Choroid plexus epithelial cell (primary cell): ENCODE results near the gene AMIGO2.

Experiments
- DNase-seq: peaks from one replicate; pipeline ENCODE4 v3.0.0-alpha.2; 2010; ENCODE audit warnings: low read depth
- H3K4me3 ChIP-seq: 2 replicates; pipeline ENCODE4 v1.5.1; 2011; ENCODE audit warnings: low read depth, mild to moderate bottlenecking, control low read depth, low read length, moderate library complexity
- CTCF ChIP-seq: conservative IDR thresholded peaks from 2 replicates; pipeline ENCODE4 v1.5.1; 2011; ENCODE audit warnings: low read depth, mild to moderate bottlenecking, control low read depth, inconsistent platforms, low read length, moderate library complexity

Gene AMIGO2

GRCh38 chr12:47114481-47114892, 34.7 kb upstream of the AMIGO2 start:
- DNase-seq, result no peak
- no peak for TF ChIP-seq CTCF
- H3K4me3 ChIP-seq, result no peak overlapping the region

DNA sequence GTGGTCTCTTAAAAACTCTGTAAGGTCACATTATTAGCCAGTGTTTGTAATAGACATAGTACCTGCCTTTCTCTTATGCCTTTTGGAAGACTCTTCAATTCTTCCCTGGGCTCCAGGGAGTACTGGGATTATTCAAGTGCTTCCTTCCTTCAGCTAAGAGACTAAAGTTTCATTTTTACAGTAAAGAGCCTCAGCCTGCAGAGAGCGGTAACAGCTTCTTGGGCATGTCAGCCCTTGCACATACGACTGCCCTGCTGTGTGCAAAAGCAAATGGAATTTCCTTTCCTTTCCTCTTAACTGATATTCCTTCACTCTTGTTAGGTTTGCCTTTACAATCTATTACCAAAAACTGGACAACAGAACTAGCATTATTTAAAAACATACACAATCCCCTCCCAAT, 32.9 kb upstream of the AMIGO2 start:
- no peak for TF ChIP-seq CTCF
- DNase-seq, result peak; percentile 16
- H3K4me3 ChIP-seq, result no peak overlapping the region

DNA sequence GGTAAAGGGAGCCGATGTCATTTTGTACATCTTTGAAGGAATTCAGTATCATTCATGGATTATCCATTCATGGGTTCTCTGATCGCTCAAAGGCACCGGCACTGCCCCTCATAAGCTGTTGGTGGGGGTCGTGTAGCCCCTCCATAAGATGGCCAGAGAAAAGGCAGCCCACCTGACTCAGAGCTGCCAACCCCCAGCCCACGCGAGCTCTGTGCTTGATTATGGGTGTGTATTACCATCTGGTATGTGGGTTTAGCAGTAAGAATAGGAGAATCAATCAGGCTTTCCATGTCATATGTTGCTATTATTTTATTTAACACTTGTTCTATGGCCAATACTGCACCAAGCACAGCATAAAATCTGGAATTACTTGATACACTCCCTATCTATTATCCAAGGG, 32.1 kb upstream of the AMIGO2 start:
- no peak overlapping the region for H3K4me3 ChIP-seq
- TF ChIP-seq CTCF, result no peak
- no peak for DNase-seq

- H3K4me3 ChIP-seq, result no peak overlapping the region
- no peak for DNase-seq
- TF ChIP-seq CTCF, result no peak
Measured at GRCh38 chr12:47111392-47111778, 31.6 kb upstream of the AMIGO2 start.

GRCh38 chr12:47110718-47111391, 31.1 kb upstream of the AMIGO2 start:
- H3K4me3 ChIP-seq, result no peak overlapping the region
- TF ChIP-seq CTCF, result no peak
- DNase-seq, result no peak

- no peak for DNase-seq
- H3K4me3 ChIP-seq, result no peak overlapping the region
- TF ChIP-seq CTCF, result no peak
Measured at GRCh38 chr12:47110011-47110541, 30.3 kb upstream of the AMIGO2 start.

DNA sequence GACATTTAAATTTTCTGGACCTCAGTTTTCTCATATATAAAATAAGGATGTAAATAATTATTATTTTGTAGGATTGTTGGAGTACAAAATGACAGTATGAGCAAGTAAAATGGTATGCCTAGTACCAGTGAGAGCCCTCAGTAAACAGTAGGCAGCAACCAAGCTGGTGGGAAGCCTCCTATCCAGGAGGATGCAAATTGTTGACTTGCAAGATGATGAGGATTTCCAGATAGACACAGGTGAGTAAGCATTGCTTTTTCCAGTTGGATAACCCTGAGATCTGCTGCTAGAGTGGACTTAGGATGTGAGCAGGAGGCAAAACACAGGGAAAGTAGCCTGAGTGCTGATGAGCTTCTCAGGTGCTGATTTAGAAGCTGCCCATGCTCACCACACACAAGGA, 28.2 kb upstream of the AMIGO2 start:
- no peak for TF ChIP-seq CTCF
- H3K4me3 ChIP-seq, result no peak overlapping the region
- no peak for DNase-seq
